Fibroblast of lung (primary cell): Measurements from ENCODE around the gene VANGL1.

Experiments
- CTCF ChIP-seq, 2 donors: IDR thresholded peaks in 1 of 2; conservative IDR thresholded peaks in 1 of 2; 1 replicate in 1 of 2; 2 replicates in 1 of 2; pipeline ENCODE4 v1.5.1; 2011 to 2012; ENCODE audit warnings: low read length in 2 of 2, control low read depth in 1 of 2, inconsistent platforms in 1 of 2, low read depth in 1 of 2, mild to moderate bottlenecking in 1 of 2
- EZH2 ChIP-seq: IDR thresholded peaks from 2 replicates; pipeline ENCODE4 v1.5.1; 2012; ENCODE audit warnings: low read length, control low read depth, mild to moderate bottlenecking; ENCODE audit errors: missing control alignments

- no peak for TF ChIP-seq CTCF (conservative IDR thresholded peaks at IDR 0.05 in 1 of 2, IDR thresholded peaks at IDR 0.05 in 1 of 2; ENCODE audit: low read depth in 1 of 2, low read length in 2 of 2)
- no peak for TF ChIP-seq EZH2
Observed at GRCh38 chr1:115690972-115691371, 49.2 kb downstream of the VANGL1 start.
